Testis (tissue), 2 donors: ENCODE measurements around the gene SCNM1.

Source experiments
- CTCF ChIP-seq, 3 experiments: fragments of 450-650 bp in 2 of 3; fragments of 200-600 bp in 1 of 3; sonication (generic) in 1 of 3; IDR thresholded peaks; one replicate each; pipeline ENCODE4 v1.5.1; 2016 to 2019; ENCODE audit warnings: antibody characterized with exemption in 3 of 3, mild to moderate bottlenecking in 2 of 3, moderate library complexity in 1 of 3
- POLR2A ChIP-seq: fragments of 450-650 bp; IDR thresholded peaks from one replicate; pipeline ENCODE4 v1.6.1; 2017; ENCODE audit warnings: antibody characterized with exemption, mild to moderate bottlenecking, moderate library complexity

GRCh38 chr1:151210830-151211229 is 44.9 kb downstream of the SCNM1 start:
- TF ChIP-seq POLR2A = no peak
- TF ChIP-seq CTCF (IDR thresholded peaks at IDR 0.05) = no peak
